Retina (tissue), 1 donor: ENCODE measurements around the gene AHNAK.
"Not testable (repeated sequence)": the region's sequence is repeated elsewhere in the genome, so short reads cannot be mapped to it uniquely, and the experiment has no call there.

Experiments
- DNase-seq: peaks from one replicate; pipeline ENCODE4 v3.0.0-alpha.2; 2016

Gene AHNAK

DNA sequence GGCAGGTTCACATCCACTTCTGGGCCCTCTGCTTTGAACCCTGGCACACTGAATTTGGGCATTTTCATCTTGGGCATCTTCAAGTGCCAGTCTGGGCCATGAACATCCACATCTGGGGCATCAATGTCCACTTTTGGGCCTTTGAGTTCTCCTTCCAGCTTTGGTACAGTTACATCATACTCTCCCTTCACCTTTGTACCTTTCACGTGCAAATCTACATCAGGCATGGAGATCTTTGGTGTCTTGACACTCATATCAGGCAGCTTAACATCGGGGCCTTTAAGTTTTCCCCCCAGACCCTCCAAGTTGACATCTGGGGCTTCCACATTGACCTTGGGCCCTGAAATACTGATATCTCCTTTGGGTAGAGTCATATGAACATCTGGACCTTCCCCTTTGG lies 14.5 kb downstream of the AHNAK start:
- no peak for DNase-seq

DNA sequence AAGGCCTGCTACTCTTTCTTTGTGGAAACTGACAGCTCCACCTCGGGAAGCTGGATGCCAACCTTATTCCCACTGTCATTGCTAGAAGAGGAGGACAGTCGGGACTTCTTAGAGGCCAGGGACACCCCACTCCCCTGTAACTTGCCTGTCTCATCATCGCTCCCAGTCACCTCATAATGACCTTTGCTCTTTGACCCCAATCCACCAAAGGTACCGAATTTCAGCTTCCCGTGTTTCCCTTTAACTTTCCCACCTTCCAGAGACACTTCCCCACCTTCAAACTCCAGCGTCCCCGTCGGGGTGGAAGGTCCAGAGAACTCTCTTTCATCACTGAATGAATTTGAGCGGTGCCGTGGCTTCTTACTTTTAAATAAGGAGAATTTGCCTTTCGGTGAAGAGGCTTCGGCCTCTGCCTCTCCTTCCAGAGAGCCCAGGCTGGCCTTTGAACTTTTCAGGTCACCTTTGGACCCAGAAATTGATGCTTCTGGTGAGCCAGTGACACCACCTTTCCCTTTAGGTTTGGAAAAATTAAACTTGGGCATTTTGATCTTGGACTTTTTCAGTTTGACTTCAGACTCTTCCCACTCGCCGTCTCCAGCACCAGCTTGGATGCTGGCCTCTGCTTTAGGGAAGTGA lies 29.8 kb downstream of the AHNAK start:
- no peak for DNase-seq

DNA sequence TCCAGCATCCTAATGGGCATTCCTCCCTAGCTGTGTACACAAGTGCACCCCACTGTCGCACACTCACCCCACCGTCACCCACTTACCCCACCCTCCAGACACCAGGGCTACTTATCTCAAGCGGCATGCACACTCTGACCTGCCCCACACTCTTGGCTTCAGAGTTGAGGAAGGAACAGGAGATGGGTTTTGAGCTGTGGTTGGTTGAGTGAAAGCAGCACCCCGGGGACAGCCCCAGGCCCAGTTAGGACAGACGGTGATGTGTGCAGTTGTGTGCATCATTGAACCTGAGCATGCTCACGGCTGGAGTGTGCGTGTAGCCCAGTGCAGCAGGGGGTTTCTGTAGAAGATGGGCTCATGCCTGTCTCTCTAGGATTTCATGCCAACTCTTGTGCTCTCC lies 32.5 kb downstream of the AHNAK start:
- no peak for DNase-seq

DNA sequence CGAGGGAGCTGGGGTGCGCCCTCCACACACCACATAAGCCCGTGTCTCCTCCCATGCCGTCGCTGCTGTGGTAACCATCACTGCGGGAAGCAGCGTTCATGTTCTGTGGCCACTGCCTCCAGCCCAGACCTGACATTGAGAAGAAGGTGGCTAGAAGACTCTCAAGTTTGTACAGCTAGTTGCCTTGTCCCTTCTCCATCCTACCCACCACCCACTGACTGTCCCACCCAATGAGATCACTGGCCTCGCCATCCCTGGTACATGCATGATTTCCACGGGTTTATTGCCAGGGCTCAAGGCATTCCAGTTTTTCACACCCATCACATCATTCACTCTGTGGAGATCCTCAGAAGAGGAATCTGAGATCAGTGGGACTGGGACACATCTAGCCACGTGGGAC lies 33.0 kb downstream of the AHNAK start:
- no peak for DNase-seq

DNA sequence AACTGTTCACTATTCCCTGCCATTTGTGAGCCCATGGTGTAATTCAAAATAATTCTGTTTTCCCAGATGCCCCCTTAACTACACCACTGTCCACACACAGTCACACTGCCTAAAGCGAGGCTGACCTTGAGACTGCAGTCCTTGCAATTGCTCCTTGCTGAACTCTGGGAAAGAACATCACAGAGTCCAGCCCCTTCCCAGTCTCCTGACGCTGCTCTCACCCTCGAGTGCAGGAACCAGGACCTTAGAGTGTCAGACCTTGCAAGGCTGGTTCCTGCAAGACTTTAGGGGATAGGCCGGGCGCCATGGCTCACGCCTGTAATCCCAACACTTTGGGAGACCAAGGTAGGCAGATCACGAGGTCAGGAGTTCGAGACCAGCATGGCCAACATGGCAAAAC lies 33.6 kb downstream of the AHNAK start:
- DNase-seq: no peak

DNA sequence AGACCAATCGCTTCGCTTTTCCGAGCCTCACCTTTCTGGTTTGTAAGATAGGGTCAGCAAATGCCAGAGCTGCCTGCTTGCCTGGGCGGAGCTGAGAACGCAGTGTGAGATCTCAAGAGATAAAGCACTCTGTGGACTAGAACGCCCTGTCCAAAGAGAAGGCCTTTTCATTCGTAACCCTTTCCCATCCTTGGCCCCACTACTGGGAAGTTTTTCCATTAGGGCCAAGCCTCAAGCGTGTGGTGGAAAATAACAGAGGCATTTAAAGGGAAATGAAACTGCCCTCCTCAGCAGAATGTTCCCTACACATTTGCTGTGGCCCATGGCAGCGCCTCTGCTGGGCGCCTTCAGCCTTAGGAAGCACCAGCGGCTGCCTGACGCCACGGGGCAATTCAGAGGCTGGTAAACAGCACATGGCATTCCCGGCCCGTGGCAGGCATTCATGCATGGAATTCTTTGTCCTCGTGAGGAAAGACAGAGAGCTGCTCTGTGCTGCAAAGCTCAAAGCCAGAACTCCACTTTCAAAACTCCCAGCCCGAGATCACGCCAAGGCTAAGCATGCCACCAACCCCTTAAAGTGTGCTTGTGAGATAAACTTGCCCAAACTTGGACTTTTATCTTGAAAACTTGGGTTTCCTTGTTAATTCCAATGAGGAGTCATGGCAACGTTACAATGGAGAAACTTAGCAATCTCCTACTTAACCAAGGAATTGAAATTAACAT lies 38.1 kb downstream of the AHNAK start:
- peak; percentile 86 for DNase-seq

DNA sequence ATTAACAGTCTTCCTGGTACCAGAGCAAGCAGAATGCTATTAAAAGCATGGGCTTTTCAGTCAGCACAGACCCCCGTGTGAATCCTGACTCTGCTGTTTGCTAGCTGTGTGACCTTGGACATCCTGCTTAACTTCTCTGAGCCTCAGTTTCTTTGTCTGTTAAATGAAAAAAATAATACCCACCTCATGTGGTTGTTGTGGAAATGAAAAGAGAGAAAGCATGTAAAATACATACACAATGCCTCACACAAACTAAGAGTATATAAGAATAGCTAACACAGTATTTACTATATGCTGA lies 39.5 kb downstream of the AHNAK start:
- DNase-seq: no peak

DNA sequence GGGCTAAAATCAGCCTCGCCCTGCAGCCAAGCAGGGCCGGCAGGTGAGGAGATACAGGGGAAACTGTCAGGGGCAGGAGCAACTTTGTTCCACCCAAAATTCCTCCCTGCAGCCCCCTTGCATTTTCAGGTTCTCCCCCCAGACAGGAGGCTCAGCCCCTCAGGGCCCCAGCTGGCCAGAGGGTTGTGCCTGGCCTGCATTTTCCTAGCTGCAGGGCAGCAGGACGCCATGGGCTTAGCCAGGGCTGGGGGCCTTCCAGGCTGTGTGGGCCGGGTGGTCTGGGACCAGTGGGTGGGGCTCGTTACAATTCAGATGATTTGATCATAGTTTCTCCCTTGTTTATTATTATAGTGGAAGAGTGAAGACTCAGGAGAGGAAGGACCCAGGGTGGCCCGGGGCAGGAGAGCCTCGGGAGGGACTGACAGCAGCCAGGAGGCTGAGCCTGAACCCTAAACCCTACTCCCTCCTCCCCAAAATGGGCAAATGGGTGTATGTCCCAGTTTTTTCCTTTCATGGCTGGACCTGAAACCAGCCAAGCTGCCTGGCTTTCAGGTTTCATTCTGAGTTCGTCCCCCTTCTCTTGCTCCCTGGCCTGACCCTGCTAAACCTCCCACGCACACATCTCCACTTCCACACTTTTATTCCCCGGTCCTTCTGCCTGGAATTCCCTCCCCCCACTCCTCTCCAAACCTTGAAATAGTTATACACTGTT lies 40.0 kb downstream of the AHNAK start:
- no peak for DNase-seq

DNA sequence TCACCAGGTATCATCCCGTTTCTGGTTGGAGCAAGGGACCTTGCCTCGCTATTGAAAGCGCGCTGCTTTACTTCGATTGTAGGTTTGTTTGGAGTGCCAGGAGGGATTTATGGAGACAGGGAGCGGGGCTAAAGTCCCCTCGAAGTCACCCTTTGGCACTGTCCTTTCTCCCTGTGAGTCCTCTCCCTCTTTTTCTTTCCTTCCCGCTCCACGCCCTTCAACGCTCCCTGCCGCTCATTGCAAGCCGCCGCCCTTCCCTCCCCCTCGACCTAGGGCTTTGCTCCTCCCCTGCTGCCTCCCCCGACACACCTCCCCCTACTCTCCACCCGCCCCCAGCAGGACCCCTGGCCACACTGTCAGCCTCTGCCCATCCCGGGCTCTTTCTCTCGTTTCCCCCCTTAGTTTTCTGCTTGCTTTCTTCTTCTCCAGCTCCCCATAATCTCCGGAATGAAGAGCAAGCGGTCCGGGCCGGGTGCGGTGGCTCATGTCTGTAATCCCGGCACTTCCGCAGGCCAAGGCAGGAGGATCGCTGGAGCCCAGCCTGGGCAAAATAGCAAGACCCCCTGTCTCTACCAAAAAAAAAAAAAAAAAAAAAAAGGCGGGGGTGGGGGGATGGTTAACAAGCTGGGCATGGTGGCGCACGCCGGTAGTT lies 41.0 kb downstream of the AHNAK start:
- peak; percentile 75 for DNase-seq

DNA sequence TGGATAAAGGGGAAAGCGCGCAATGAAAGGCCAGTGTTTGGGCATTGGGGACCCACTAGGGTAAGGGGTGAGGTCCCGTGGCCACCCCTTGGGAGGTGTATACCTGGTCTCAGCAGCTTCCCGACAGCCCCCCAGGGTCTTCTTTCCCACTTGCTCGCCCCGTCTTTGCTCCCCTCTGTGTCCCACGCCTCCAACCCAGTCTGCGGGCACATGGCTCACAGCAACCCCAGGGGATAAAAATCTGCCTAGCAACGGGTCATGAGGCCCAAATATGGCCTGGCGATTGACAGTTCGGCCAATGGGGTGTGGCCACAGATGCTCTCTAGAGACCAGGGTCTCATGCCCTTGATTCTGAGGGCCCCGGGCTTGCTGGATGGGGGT lies 41.6 kb downstream of the AHNAK start:
- DNase-seq: no peak

DNA sequence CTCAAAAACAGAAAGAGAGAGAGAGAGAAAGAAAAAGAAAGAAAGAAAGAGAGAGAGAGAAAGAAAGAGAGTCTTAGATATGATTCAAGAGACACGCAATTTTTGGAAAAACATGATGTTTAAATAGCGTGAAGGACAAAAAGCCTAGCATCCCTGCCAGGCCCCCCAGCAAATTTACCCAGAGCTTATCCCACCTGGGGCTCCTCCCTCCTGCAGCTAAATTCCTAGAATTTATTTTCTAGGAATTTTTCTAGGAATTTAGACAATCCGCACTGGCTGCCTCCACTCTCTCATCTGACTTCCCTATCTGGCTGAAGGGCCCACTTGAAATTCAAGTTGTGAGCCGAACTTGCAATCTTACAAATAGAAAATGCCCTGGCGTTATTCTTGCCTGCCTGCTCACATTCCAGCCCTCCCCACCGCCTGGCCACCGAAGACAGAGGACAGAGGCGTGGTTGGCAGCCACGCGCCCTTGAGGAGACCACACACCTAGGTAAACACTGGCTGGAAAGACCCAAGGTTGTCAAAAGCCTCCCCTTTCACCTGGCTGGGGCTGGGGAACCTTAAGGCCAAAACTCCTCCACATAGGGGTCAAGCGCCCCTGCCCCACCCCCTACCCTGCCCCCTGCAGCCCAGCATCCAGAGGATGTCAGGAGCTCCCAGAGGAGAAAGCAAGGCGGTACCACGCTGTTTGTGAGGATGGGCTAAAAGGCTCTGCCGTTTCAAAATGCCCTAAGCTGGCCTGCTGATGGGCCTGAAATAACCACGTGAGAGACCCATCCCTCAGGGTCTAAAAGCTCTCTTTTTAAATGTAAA lies 42.2 kb downstream of the AHNAK start:
- no peak for DNase-seq

DNA sequence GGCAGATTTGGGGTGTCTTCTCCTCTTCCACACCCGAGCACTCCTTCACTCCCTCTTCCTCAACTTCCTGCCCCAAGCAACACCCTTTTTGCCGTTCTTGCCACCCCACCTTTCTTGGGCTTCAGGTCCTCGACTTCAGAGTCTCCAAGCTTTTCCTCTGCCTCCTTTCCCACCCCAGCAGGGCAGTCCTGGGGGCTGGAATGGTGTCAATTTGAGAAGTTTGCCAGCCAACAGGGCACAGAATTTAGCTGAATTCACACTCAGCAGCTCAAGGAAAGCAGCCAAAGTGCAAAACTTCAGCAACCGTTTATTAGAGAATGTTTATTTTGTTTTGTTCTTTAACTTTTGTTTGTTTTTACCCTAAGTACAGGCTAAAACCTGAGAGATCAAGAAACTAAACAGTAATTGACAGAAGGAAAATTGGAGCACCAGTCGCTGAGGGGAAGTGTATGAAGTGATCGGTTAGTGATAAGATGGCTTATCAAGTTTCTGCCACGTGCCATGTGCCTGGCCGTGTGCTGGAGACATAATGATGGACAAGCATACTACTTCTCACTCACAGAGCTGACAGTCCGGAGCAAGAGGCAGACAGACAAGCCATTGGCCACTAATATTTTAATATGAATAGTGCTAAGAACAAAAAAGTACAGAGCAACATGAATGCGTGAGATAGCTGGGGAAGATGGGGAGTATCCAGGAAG lies 44.4 kb downstream of the AHNAK start:
- peak; percentile 50 for DNase-seq

DNA sequence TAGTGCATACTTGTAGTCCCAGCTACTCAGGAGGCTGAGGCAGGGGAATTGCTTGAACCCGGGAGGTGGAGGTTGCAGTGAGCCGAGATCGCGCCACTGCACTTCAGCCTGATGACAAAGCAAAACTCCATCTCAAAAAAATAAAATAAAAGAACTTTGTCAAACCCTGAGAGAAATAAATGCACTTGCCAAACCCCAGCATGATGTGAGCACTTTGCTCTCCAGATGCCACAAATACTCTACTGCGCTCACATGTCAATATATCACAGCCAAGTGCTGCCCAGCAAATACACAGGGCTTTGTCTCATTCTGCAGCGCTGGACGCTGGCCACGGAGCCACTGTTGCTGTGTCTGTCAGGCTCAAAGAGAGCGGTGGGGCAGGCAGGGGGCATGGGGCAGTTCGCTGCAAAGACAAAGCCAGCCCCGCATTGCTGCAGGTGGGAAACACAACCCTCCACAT lies 45.1 kb downstream of the AHNAK start:
- DNase-seq: peak; percentile 54

DNA sequence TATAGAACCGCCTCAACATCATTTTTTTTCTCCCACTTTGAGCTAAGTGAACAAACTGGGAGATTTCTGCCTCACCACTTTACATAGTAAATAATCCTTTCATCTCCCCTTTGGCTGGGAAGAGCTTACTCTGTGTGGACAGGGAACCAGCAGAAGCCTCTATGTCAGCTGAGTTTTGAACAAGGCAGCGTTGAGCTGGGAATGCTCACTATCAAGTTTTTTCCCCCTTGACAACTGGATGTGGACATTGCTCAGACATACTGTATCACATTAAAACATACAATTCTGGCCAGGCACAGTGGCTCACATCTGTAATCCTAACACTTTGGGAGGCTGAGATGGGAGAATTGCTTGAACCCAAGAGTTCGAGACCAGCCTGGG lies 46.0 kb downstream of the AHNAK start:
- DNase-seq: no peak

DNA sequence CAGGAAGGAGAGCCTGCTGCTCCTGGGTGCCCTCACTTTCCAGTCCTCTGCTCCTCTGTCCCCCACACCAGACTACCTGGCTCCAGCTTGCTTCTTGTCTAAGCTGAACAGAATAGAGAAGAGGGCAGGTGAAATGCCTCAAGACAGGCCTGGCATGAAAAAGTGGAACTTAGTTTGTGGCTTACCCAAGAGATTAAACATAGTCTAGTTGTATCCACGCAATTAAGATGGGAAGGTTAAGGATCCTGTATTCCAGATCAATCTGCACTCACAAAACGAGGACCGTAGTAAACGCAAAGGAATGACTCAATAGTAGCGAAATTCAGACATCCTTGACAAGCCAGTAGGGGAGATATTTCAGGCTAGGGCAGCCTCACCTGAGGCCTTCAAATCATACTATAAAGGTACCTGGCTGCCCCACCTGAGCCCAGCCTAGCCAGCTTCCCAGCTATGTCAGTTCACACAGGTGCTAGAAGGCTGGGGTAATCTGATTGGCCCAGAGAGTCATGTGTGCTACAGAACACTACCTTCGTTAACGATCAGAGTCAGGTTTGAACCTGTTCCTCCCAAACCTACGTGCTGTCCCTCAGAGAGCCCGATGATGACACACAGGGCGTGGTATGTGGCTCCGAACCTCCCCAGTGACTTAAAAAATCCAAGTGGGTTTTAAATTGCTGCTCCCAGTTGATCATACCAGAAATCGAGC lies 46.5 kb downstream of the AHNAK start:
- no peak for DNase-seq

DNA sequence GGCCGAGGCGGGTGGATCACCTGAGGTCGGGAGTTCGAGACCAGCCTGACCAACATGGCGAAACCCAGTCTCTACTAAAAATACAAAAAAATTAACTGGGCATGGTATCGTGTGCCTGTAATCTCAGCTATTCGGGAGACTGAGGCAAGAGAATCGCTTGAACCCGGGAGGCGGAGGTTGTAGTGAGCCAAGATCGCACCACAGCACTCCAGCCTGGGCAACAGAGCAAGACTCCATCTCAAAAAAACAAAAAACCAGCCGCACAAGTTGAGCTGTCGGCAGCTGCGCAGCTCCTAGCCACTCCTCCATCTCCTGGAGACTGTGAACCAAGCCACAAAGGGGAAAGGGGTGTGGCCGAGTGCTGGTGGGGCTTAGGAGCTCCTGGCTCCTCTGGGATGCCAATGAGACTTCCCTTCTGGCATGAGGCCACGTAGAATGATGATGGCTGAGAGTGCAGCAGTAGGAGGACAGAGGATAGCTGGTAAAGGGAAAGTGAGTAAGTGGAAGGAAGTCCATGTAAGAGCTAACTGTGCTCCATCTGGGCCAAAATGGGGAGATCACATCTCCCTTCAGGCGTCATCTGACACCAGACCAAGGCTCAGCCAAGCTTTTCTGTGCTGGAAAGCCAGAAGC lies 47.2 kb downstream of the AHNAK start:
- not testable (repeated sequence) for DNase-seq

DNA sequence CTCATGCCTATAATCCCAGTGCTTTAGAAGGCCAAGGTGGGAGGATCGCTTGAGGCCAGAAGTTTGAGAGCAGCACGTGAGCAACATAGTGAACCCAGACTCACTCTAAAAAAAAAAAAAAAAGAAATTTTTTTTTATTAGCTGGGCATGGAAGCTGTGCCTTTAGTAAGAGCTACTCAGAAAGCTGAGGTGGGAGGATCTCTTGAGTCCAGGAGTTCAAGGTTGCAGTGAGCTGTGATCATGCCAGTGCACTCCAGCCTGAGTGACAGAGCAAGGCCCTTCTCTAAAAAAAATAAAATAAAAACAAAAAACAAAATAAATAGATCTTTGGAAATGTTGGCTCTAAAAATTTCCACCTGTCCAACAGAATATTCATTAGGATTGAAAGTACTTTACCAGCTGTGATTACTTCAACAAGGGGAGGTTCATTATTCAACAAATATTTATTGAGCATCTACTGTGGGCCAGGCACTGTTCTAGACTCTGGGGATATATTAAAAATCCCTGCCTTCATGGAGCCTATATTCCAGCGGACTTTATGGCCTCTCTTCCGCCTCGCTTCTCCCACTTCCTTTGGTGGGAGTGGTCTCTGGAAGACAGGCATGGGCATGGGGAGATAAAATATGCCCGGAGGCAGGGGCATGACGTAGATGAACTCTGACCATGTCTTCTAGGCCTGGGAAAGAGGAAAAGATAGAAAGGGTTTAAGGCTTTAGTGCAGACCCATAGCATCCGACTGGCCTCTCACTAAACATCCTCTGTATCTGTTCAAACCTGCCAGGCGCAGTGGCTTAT lies 47.9 kb downstream of the AHNAK start:
- DNase-seq: no peak

DNA sequence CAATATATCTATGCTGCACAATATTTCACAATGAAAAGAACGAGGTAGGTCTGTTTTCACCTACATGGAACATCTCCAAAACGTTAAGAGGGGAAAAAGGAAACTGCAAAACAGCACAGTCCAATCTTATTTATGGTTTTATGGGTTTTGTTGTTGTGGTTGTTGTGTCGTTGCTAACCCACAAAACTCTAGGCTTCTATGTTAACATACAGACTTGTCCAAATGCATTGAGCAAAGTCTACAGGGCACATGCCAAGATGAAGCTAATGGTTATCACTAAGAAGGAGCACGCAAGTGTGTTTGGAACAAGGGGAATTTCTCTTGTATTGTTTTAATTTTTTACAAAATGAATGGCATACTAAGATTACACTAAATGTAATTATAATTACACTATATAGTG lies 48.6 kb downstream of the AHNAK start:
- DNase-seq: no peak

DNA sequence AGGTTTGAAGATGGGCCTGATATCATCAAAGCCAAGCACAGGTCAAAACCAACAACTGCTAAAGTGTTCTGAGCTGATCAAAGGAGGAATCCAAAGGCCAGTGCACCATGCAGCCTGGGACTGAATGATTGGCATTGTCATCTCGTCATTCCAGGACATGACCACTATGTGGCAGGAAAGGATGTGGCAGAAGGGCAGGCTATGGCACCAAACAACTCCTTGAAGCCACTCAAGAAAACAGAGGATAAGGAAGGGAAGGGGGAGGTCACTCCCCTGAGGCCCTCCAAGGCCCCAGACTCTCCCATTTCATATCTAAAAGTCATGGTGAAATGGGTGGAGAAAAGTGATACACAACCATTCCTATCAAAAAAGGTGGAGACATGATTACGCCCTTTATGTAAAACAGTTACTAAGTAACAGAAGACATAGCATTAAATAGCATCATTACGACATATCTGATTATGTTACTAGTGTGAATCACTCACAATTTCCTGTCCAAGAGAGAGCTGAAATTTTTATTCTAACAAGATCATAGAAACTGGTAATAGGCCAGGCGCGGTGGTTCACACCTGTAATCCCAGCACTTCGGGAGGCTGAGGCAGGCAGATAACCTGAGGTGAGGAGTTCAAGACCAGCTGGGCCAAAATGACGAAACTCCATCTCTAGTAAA lies 49.3 kb downstream of the AHNAK start:
- DNase-seq: peak; percentile 53

DNA sequence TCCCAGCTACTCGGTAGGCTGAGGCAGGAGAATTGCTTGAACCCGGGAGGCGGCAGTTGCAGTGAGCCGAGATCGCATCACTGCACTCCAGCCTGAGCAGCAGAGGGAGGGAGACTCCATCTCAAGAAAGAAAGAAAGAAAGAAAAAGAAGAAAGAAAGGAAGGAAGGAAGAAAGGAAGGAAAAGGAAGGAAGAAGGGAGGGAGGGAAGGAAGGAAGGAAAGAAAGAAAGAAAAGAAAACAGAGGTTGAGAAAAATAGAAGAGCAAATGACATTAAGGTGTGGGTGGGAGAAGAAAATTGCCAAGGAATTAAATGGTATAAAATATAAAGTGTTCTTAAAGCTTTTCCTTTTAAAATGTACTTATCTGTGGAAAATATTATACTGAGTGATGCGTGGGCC lies 49.9 kb downstream of the AHNAK start:
- DNase-seq: no peak
